Right lobe of liver (tissue), 4 donors: ENCODE results near the gene RMDN2.
A peak's percentile ranks its signal among the peaks of the same experiment; 100 is the strongest.

Source experiments
- CTCF ChIP-seq, 4 donors: fragments of 200-600 bp in 3 of 4; fragments of 450-650 bp in 1 of 4; IDR thresholded peaks; one replicate each; pipeline versions ENCODE4 v1.5.1 to v1.8.0; 2016 to 2022; ENCODE audit warnings: antibody characterized with exemption in 4 of 4, mild to moderate bottlenecking in 2 of 4
- POLR2A ChIP-seq: fragments of 450-650 bp; IDR thresholded peaks from one replicate; pipeline ENCODE4 v1.6.1; 2017; ENCODE audit warnings: antibody characterized with exemption, mild to moderate bottlenecking
- donor health status: DM: no; HTN: no; CAD: no.
- donor health status: DM: no; HTN: no; CAD: no.
- donor health status: DM: no; HTN: yes; CAD: no.

- TF ChIP-seq CTCF (IDR thresholded peaks at IDR 0.05) (peak; percentile 79 to 86 (median 80)), POLR2A (no peak)
These were observed 57.1 kb downstream of the RMDN2 start for GRCh38 chr2:37982147-37982582.
